GM23248 (cell line): ENCODE data around the gene PLS3.

Source experiments
- EZH2 ChIP-seq: fragments of 200-600 bp; sonication (generic); IDR thresholded peaks from 2 replicates; pipeline ENCODE4 v1.6.1; 2018; ENCODE audit warnings: antibody characterized with exemption, mild to moderate bottlenecking; ENCODE audit not compliant: insufficient read depth, poor library complexity, severe bottlenecking
- EZH2phosphoT487 ChIP-seq: fragments of 200-600 bp; sonication (generic); IDR thresholded peaks from 2 replicates; pipeline ENCODE4 v1.6.1; 2018; ENCODE audit warnings: antibody characterized with exemption, moderate library complexity, mild to moderate bottlenecking, low read depth; ENCODE audit not compliant: insufficient read depth

- TF ChIP-seq EZH2: no peak
- TF ChIP-seq EZH2phosphoT487: no peak
These were observed 38.0 kb upstream of the PLS3 start for GRCh38 chrX:115522952-115523351.
